ENCODE measurements around the gene PAMR1. TPM values are rescaled to one million over a fixed set of nuclear protein-coding genes. Genes with fewer than 3 reads are reported as not detected.

PAMR1 gene
- total and polyA plus RNA-seq, 2 of the 8 experiments (the other 6 are each of a cell fraction or from before 2014, with no cell fraction given): 3.0 to 6.9 TPM

DNA sequence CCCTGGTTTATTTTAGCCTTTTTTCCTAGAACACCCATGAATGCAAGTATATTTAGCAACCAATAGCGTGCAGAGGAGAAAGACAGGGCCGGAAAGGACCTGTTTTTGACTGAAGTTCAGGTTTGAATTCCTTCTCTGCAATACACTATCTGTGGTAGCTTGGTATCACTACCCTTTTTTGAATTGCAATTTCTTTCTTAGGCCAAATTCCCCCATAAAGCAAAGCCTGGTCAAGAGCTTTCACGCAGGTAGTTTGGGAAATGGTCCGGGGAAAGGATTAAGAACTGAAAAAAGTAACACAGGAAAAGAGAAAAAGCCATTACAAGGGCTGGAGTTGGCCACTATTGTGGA, 38.8 kb upstream of the PAMR1 start (continued):
- TF ChIP-seq CHD7 (IDR thresholded peaks at IDR 0.05; ENCODE audit: insufficient replicate concordance, low read length): no peak
- no peak for TF ChIP-seq RFX5 (IDR thresholded peaks at IDR 0.05; ENCODE audit: borderline replicate concordance, low read depth, low read length)
- TF ChIP-seq CBX5 (IDR thresholded peaks at IDR 0.05; ENCODE audit: low read depth, low read length): no peak
- no peak for TF ChIP-seq RAD21 (IDR thresholded peaks at IDR 0.05 in 1 of 2, conservative IDR thresholded peaks at IDR 0.05 in 1 of 2; ENCODE audit: low read depth in 2 of 2, low read length in 2 of 2)
- TF ChIP-seq CEBPB (IDR thresholded peaks at IDR 0.05; ENCODE audit: low read depth, low read length): no peak
- TF ChIP-seq, protein P1, sequence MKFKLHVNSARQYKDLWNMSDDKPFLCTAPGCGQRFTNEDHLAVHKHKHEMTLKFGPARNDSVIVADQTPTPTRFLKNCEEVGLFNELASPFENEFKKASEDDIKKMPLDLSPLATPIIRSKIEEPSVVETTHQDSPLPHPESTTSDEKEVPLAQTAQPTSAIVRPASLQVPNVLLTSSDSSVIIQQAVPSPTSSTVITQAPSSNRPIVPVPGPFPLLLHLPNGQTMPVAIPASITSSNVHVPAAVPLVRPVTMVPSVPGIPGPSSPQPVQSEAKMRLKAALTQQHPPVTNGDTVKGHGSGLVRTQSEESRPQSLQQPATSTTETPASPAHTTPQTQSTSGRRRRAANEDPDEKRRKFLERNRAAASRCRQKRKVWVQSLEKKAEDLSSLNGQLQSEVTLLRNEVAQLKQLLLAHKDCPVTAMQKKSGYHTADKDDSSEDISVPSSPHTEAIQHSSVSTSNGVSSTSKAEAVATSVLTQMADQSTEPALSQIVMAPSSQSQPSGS (IDR thresholded peaks at IDR 0.05; ENCODE audit: low read length): no peak
- TF ChIP-seq RNF2 (IDR thresholded peaks at IDR 0.05; ENCODE audit: borderline replicate concordance, low read depth, low read length, missing control alignments, poor library complexity, severe bottlenecking): no peak
- no peak for TF ChIP-seq SUZ12 (IDR thresholded peaks at IDR 0.05; ENCODE audit: low read length)
- TF ChIP-seq SP4 (IDR thresholded peaks at IDR 0.05; ENCODE audit: low read length): no peak
- TF ChIP-seq TAF1 (IDR thresholded peaks at IDR 0.05; ENCODE audit: low read depth, low read length): no peak

Measured in H1 (cell line).